ENCODE measurements around the gene SETD6. TPM values are rescaled to one million over a fixed set of nuclear protein-coding genes. Genes with fewer than 3 reads are reported as not detected.
A peak's percentile ranks its signal among the peaks of the same experiment; 100 is the strongest.

The SETD6 gene
- total RNA-seq (10 to 100 TPM; 71.2 to 77.5 TPM), polyA plus RNA-seq (ENCODE audit: insufficient read depth, low read depth, low replicate concordance) (21.6 TPM)
- long read RNA-seq, donor 1, partial matches to known transcripts: 6 of 12 reads
- long read RNA-seq, donor 1, other reads (novel, unspliced or antisense): 0 of 12 reads
- long read RNA-seq, donor 2, partial matches to known transcripts: 0 of 5 reads
- long read RNA-seq, donor 2, other reads (novel, unspliced or antisense): 0 of 5 reads

- 0 to 1% methylated on average over 3 to 78 of the region's 80 CpGs for WGBS, 2 donors
Observed at GRCh38 chr16:58515125-58515870, at the start of gene SETD6. Gene SETD6, plus strand, starts transcription at chr16:58515517. Its CDS starts 21 bp downstream, at chr16:58515538.

GRCh38 chr16:58465817-58466216 is 49.5 kb upstream of the SETD6 start:
- peaks cover 8% of the 10 kb centered on the region for H3K4me1 ChIP-seq
- no peaks in the 10 kb centered on the region for H3K27me3 ChIP-seq
- no peaks in the 10 kb centered on the region for H3K36me3 ChIP-seq (ENCODE audit: low read depth, missing control alignments)
- H3K4me3 ChIP-seq: peak overlapping the region; percentile 66 to 83
- WGBS, 2 donors: 47 to 62% methylated on average over 12 to 13 of the region's 13 CpGs
- no peak for TF ChIP-seq POLR2A (IDR thresholded peaks at IDR 0.05)
- no peak for TF ChIP-seq CTCF (IDR thresholded peaks at IDR 0.05)
- H3K27ac ChIP-seq: peak overlapping the region; percentile 80 to 89
- DNase-seq: no peak
- H3K9me3 ChIP-seq: no peaks in the 10 kb centered on the region
- intact Hi-C loops (cut with DNase I; ENCODE audit: low total_unique reads): no loop called here

More at GRCh38 chr16:58515125-58515870, at the start of gene SETD6:
- Histone ChIP-seq H3K4me3 (peak within 1 kb of the TSS; percentile 91 to 94), H3K27ac (peak within 1 kb of the TSS; percentile 49 to 82), H3K27me3 (no peaks in the 10 kb centered on the region), H3K4me1 (peaks cover 4% of the 10 kb centered on the region), H3K9me3 (no peaks in the 10 kb centered on the region), H3K36me3 (ENCODE audit: low read depth, missing control alignments) (no peaks in the 10 kb centered on the region)
- intact Hi-C loops (cut with DNase I; ENCODE audit: low total_unique reads): loop anchor here (10.0 kb wide), 1 partner anchor 120 kb away; no protein-coding TSS in a partner anchor
- DNase-seq: peak; percentile 95
- TF ChIP-seq POLR2A (IDR thresholded peaks at IDR 0.05): no peak
- TF ChIP-seq CTCF (IDR thresholded peaks at IDR 0.05): peak in 1 of 3 experiments; percentile 18

- 80 to 84% methylated on average over 1 to 3 of the region's 3 CpGs for WGBS, 2 donors
- Histone ChIP-seq H3K36me3 (ENCODE audit: low read depth, missing control alignments) (no peaks in the 10 kb centered on the region), H3K4me3 (no peak overlapping the region), H3K27ac (peak overlapping the region; percentile 41 to 89), H3K9me3 (no peaks in the 10 kb centered on the region), H3K27me3 (no peaks in the 10 kb centered on the region), H3K4me1 (peaks cover 8% of the 10 kb centered on the region)
- intact Hi-C loops (cut with DNase I; ENCODE audit: low total_unique reads): no loop called here
- TF ChIP-seq POLR2A (IDR thresholded peaks at IDR 0.05) (no peak), CTCF (IDR thresholded peaks at IDR 0.05) (no peak)
- DNase-seq: no peak
Observed at GRCh38 chr16:58466396-58466795, 48.9 kb upstream of the SETD6 start.

- peaks cover 6% of the 10 kb centered on the region for H3K4me1 ChIP-seq
- no peaks in the 10 kb centered on the region for H3K36me3 ChIP-seq (ENCODE audit: low read depth, missing control alignments)
- no peaks in the 10 kb centered on the region for H3K27me3 ChIP-seq
Observed at GRCh38 chr16:58467905-58468304, 47.4 kb upstream of the SETD6 start.

More at GRCh38 chr16:58467905-58468304, 47.4 kb upstream of the SETD6 start:
- Histone ChIP-seq H3K27ac (no peak overlapping the region), H3K4me3 (no peak overlapping the region), H3K9me3 (no peaks in the 10 kb centered on the region)
- 88 to 94% methylated on average over 3 to 5 of the region's 5 CpGs for WGBS, 2 donors
- TF ChIP-seq POLR2A (IDR thresholded peaks at IDR 0.05) (no peak), CTCF (IDR thresholded peaks at IDR 0.05) (no peak)
- no peak for DNase-seq
- intact Hi-C loops (cut with DNase I; ENCODE audit: low total_unique reads): no loop called here

Measured in testis (tissue), 5 donors.